Activated CD8-positive, alpha-beta T cell treated with anti-CD3 and anti-CD28 coated beads for 36 hours (primary cell): ENCODE data around the gene KREMEN2. TPM values are rescaled to one million over a fixed set of nuclear protein-coding genes. Genes with fewer than 3 reads are reported as not detected.

Experiments
- ATAC-seq: fragments of 200-7000 bp; cut with Tn5 transposase; one replicate; pipeline ENCODE4 v1.10.0; 2021; ENCODE audit warnings: mild to moderate bottlenecking, moderate library complexity
- CTCF ChIA-PET: fragments of 350-600 bp; sonication (Branson Sonifier 250); formaldehyde crosslinking; loops from one replicate; lab custom pipeline; 2021; ENCODE audit warnings: antibody characterized with exemption; lab: Charles Lee
- POLR2A ChIA-PET: fragments of 350-600 bp; sonication (Branson Sonifier 250); formaldehyde crosslinking; loops from one replicate; lab custom pipeline; 2021; ENCODE audit warnings: antibody characterized with exemption; lab: Charles Lee
- DNase-seq: peaks from one replicate; pipeline ENCODE4 v3.0.0-alpha.2; 2020
- H3K27ac Mint-ChIP-seq: one replicate; pipeline ENCODE4 v1.8.0; 2021; ENCODE audit warnings: mild to moderate bottlenecking, mixed read lengths
- H3K27me3 Mint-ChIP-seq: one replicate; pipeline ENCODE4 v1.8.0; 2021; ENCODE audit warnings: mixed read lengths
- H3K36me3 Mint-ChIP-seq: one replicate; pipeline ENCODE4 v1.8.0; 2021; ENCODE audit warnings: low read depth, mixed read lengths
- H3K4me1 Mint-ChIP-seq: one replicate; pipeline ENCODE4 v1.8.0; 2021; ENCODE audit warnings: low read depth, mixed read lengths
- H3K4me3 Mint-ChIP-seq: one replicate; pipeline ENCODE4 v1.8.0; 2021; ENCODE audit warnings: mild to moderate bottlenecking, moderate library complexity, mixed read lengths
- H3K9me3 Mint-ChIP-seq: one replicate; pipeline ENCODE4 v1.8.0; 2021; ENCODE audit warnings: mixed read lengths
- CTCF ChIP-seq: fragments of 200-600 bp; IDR thresholded peaks from one replicate; pipeline ENCODE4 v1.8.0; 2022; ENCODE audit warnings: antibody characterized with exemption, mild to moderate bottlenecking
- intact Hi-C: fragments of 100-400 bp; cut with micrococcal nuclease; formaldehyde crosslinking; loops from one replicate; pipeline ENCODE4 v1.10.0; 2022
- total RNA-seq, 2 experiments: library from RNA; stranded (reverse); gene quantifications; one replicate each; pipeline ENCODE4 v1.2.3, GENCODE V29; 2021

Gene KREMEN2
- total RNA-seq, 2 experiments from 2014 or later = 0.22 TPM; not detected in 1

DNA sequence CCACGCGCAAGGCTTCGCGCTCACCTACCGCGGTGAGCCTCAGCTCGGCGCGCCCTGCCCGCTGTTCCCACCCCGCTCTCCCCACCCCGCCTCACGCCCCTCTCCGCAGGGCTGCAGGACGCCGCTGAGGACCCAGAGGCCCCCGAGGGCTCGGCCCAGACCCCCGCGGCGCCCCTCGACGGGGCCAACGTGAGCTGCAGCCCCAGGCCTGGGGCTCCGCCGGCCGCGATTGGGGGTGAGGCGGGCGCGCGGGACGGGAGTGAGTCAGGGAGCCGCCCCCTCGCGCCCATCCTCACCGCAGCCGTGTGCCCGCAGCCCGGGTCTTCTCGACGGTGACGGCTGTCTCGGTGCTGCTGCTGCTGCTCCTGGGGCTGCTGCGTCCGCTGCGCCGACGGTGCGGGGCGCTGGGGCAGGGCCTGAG lies 3.1 kb downstream of the KREMEN2 start:
- Mint-ChIP-seq H3K4me1 (peaks cover 32% of the 10 kb centered on the region), H3K4me3 (no peak overlapping the region), H3K9me3 (no peaks in the 10 kb centered on the region), H3K27ac (no peak overlapping the region), H3K27me3 (peaks cover 27% of the 10 kb centered on the region), H3K36me3 (peaks cover 15% of the 10 kb centered on the region)
- TF ChIP-seq CTCF = no peak
- ChIA-PET POLR2A (interaction anchor here (0.9 to 2.0 kb wide), 2 partner anchors 10 to 14 kb away, joined by 4 to 8 read pairs; no protein-coding TSS in a partner anchor), CTCF (interaction anchor here (0.6 to 1.3 kb wide), 7 partner anchors 10 to 61 kb away, joined by 3 to 4 read pairs (median 3); partner anchors contain the start of genes HCFC1R1 and THOC6)
- no peak for DNase-seq
- intact Hi-C loops = no loop called here
- no peak for ATAC-seq

GRCh38 chr16:2967721-2968161 lies 3.7 kb downstream of the KREMEN2 start:
- ChIA-PET CTCF (interaction anchor here (0.6 to 1.2 kb wide), 6 partner anchors 10 to 56 kb away, joined by 3 read pairs; partner anchors contain the start of genes HCFC1R1 and THOC6), POLR2A (interaction anchor here (0.9 to 2.0 kb wide), 2 partner anchors 10 to 14 kb away, joined by 4 to 8 read pairs; no protein-coding TSS in a partner anchor)
- Mint-ChIP-seq H3K36me3 (peaks cover 19% of the 10 kb centered on the region), H3K9me3 (no peaks in the 10 kb centered on the region), H3K4me1 (peaks cover 31% of the 10 kb centered on the region), H3K4me3 (no peak overlapping the region), H3K27ac (no peak overlapping the region), H3K27me3 (peaks cover 27% of the 10 kb centered on the region)
- TF ChIP-seq CTCF = no peak
- ATAC-seq = no peak
- DNase-seq = no peak
- intact Hi-C loops = no loop called here

DNA sequence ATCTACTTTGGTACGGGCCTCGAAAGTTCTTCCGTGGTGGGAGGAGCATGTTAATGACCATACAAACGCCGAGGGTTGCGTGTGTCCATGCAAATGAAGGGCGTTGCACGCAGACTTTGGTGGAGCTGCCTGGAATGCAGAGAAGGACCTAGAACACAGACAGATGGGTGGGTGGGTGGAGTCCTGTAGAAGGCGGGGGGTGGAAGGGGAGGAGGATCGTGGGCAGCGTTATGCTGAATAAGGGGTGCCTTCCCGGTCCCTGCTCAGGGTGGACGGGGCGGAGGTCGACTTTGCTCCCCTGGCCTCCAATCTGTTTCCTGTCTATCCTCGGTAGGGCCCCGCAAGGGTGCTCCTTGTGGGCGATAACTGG lies 4.3 kb downstream of the KREMEN2 start:
- Mint-ChIP-seq H3K4me1 (peaks cover 29% of the 10 kb centered on the region), H3K9me3 (no peaks in the 10 kb centered on the region), H3K4me3 (peak overlapping the region; percentile 65), H3K27ac (no peak overlapping the region), H3K27me3 (peaks cover 25% of the 10 kb centered on the region), H3K36me3 (peaks cover 20% of the 10 kb centered on the region)
- no peak for TF ChIP-seq CTCF
- ChIA-PET CTCF (interaction anchor here (0.9 to 1.1 kb wide), 2 partner anchors 41 to 48 kb away, joined by 3 read pairs; no protein-coding TSS in a partner anchor), POLR2A (interaction anchor here (2.4 kb wide), 1 partner anchor 11 kb away, joined by 20 read pairs; the partner anchor contains the start of gene PKMYT1)
- no peak for DNase-seq
- intact Hi-C loops = no loop called here
- ATAC-seq = no peak

- intact Hi-C loops = no loop called here
- H3K4me1 Mint-ChIP-seq = peaks cover 26% of the 10 kb centered on the region
- ATAC-seq (peak; percentile 75), DNase-seq (peak; percentile 86)
- H3K36me3 Mint-ChIP-seq = peaks cover 20% of the 10 kb centered on the region
- ChIA-PET CTCF (interaction anchor here (0.9 to 1.7 kb wide), 7 partner anchors 9 to 124 kb away, joined by 3 to 14 read pairs (median 4); partner anchors contain the start of gene FLYWCH2), POLR2A (interaction anchor here (0.7 to 2.4 kb wide), 9 partner anchors 10 to 199 kb away, joined by 3 to 20 read pairs (median 4); partner anchors contain the start of genes PKMYT1 and TNFRSF12A)
- no peaks in the 10 kb centered on the region for H3K9me3 Mint-ChIP-seq
- no peak for TF ChIP-seq CTCF
- no peak within 1 kb of the TSS for H3K27ac Mint-ChIP-seq
- H3K27me3 Mint-ChIP-seq = peaks cover 21% of the 10 kb centered on the region
- H3K4me3 Mint-ChIP-seq = peak within 1 kb of the TSS; percentile 79
These were observed 4.9 kb downstream of the KREMEN2 start, which contains the start of gene PAQR4 for GRCh38 chr16:2968738-2969544. Gene PAQR4 (plus strand): TSS chr16:2969348. CDS start chr16:2969675, 327 bp downstream.
